NCI-H1105 treated with DMSO at 0.1 percent for 48 hours (cell line): ENCODE measurements around the gene HDAC9.
A peak's percentile ranks its signal among the peaks of the same experiment; 100 is the strongest.

Experiments used
- DNase-seq: peaks from one replicate; lab custom pipeline; 2025; lab: John Stamatoyannopoulos, UW

Gene HDAC9

DNA sequence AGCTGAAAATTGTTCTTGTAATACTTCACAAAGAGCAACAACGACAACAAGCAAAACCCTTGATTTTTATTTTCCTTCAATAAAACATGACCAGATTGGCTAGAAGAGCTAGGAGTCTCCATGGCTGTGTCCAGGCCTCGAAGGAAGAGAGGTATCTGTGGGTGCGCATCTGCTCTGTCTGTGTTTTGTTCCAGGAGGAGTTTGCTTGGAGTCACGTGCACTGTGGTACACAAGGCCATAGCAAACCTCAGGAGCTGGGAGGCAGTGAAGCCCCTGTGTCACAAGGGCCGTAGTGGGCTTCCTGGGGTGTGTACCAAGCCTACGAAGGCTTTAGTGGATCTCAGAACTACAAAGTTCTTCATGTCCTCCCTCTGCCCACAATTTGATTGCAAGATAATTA is 350.2 kb downstream of the HDAC9 start:
- DNase-seq = no peak

GRCh38 chr7:18846765-18847215 is 351.2 kb downstream of the HDAC9 start:
- DNase-seq = no peak

DNA sequence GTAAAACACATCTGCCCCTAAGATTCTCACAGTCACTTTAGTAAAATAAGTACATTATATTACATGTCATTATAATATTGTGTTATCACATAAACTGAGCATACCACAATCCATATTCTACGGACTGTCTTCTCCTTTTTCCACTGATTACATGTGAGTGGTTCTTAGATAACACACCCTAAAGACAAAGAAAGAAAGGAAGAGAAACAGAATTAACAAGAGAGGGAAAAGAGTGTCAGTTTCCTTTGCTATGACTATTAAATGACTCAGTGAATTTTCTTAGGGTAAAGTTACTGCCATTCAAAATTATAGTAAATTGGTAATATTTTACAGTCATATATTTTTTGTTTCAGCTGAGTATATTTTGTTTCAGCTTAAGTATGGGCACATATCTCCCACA is 353.6 kb downstream of the HDAC9 start:
- DNase-seq = no peak

DNA sequence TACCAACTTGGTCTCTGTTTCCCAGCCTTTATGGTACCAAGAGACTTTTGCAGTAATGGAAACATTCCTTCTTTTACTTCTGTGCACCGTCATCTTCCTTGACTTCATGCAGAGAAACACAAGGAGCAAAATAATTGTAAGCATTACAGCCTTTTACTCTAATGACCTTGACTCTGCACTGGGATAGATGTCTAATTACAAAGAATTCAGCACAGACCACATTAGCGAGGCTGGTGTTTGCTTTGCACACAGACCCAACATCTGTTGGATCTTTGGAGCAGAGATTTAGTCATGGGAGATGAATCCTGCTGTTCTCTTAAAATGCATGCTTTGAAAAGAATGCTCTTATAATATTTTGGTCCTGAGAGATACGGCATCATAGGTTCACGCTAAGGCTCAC is 360.2 kb downstream of the HDAC9 start:
- DNase-seq = no peak

DNA sequence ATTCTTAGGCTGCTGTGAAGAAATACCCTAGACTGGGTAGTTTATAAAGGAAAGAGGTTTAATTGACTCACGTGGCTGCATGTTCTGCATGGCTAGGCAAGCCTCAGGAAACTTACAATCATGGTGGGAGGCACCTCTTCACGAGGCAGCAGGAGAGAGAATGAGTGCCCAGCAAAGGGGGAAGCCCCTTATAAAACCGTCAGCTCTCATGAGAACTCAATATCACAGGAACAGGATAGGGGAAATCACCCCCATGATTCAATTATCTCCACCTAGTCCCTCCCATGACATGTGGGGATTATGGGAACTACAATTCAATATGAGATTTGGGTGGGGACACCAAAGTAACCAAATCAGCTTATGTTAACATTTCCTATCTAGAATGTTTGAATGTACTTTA is 362.7 kb downstream of the HDAC9 start:
- DNase-seq = no peak

DNA sequence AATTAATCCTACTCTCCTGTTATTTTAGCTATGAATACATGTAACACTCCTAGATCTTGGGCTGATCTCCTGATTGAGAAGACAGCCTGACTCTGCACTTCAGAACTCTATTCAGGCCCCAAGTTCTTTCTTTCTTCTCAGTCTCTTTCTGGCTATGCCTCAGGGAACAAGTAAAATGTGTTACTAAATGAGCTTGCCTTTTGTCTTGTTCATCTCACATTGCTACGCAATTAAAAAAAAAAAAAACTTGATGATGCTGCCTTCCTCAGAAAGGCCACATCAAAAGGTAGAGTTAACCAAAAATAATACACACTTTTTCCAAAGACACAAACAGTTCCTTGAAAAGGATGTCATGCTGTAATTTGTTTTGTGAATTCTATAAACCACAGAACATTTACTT is 363.8 kb downstream of the HDAC9 start:
- no peak for DNase-seq

DNA sequence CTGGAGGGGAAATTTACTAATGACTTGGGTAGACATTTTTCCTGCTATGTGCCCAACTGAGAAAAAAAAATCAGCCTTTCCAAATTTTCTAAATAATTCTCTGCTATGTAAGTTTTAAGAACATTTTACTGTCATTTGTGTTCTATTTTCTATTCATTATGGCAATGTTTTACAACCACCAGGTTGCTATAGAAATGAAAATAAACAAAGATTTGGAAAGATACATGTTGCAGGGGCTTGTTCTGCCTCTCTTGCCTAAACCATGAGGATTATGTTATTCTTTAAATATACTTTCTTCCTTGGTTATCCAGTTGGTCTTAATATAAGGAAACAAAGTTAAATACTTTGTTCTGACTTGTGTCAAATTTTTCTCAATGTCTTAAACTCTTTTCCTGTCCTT is 364.7 kb downstream of the HDAC9 start:
- DNase-seq = no peak

GRCh38 chr7:18861514-18862118 is 366.1 kb downstream of the HDAC9 start:
- no peak for DNase-seq

- peak; percentile 9 for DNase-seq
Measured at GRCh38 chr7:18864967-18865366, 369.4 kb downstream of the HDAC9 start.

DNA sequence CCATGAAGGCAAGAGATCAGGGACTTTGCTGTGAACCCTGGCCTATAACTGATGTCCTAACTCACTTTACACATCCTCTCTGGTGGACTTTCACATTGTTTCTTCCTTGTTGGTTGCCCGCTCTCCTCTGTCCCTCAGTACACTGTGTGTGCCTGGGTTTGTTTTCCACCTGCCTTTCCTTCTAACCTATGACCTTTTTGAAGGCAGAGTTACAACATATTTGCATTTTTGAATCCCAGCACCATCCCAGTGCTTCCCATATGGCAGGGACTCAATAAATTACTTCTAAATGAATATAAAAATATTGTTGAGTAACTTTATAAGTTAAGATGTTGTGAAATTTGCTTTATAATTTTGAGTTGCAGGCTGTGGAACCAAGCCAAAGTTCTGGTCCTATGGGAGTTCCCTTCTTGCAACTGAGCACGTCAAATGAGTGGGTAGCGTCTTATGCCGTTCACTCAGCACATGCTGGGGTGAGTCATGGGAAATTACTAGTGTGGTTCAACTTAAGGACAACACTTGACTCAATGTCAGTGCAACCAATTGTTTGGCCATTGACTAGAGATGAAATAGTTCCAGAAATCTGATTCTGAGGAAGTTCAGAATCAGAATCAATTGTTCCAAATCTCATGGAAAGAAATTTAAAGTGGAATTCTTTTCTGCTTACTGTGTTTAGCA is 370.9 kb downstream of the HDAC9 start:
- no peak for DNase-seq

DNA sequence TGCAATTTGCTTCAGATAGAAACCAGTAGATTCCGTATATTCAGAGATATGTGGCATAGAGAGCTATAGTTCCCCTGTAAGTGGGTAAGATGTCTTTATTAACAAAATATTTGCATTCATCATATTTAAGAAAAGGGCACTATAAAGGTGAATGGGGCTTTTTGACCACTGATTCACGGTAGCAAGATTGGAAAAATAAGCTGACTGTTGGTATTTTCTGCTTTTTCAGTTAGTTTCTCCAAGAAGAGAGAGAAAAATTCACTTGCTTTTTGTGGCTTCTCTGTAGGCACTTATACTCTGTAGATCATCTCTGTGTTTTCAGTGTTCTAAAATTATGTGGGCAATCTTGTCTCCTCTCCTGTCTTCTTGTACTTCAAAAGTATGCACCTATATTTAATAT is 376.8 kb downstream of the HDAC9 start:
- DNase-seq = no peak

DNA sequence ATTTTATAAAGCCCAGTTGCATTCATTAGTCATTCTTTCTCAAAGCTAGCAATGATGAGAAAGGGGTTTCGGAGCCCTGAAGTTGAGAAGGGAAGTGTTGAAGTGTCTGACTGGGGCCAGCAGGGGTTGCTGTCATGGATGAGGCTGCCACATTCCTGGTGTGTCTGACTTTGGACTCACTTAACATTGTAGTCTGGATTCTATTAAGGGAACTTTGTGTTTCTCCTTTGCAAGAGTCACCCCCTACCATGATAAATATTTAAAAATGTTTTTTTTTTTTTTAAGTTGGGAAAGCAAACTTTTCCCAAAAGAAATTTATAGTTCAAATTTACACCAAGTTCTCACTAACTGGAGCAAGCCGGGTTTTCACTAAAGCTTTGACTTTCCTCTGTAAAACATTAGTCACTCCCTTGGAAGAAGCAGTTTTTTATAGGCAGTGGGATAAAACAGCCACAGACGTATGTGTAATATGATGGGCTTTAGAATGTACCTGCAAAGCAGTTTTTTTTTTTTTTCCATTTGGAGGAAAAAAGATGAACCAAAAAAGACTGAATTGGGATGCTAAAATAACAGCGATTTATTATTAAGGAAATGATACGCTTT is 378.3 kb downstream of the HDAC9 start:
- DNase-seq = no peak

DNA sequence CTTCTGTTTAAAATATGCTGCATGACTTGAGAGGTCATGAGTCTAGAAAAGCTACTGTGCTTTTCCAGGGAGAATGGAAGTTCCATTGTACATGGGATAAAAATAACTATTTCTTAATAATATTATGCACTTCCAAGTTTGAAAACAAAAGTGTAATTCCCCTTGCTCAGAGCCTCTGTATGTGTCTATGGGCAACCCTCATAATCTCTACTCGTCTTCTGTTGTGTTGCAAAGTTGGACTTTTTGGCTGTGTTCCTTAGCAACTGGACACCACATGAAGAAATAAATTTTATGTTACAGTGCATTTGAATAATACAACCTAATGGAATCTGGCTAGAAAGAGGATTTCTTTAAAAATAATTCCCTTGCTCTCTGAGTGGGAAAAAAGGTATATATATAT is 379.3 kb downstream of the HDAC9 start:
- no peak for DNase-seq

GRCh38 chr7:18877874-18878273 is 382.3 kb downstream of the HDAC9 start:
- no peak for DNase-seq

- no peak for DNase-seq
Measured at GRCh38 chr7:18886832-18887231, 391.3 kb downstream of the HDAC9 start.

DNA sequence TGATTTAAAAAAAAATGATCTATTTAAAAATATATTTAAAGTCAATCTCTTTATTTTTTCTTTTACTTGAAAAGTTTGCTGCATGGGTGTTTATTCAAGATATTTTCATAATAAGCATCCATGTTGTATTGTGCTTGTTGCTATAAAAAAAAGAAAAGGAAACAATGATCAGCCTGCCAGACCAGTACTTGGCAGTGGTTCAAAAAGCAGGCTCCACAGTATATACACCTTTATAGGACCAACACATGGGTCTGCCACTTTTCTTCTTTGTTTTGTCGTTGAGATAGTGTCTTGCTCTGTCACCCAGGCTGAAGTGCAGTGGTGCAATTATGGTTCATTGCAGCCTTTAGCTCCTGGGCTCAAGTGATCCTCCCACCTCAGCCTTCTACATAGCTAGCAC is 393.9 kb downstream of the HDAC9 start:
- DNase-seq = peak; percentile 61

- no peak for DNase-seq
Measured at GRCh38 chr7:18890134-18890533, 394.6 kb downstream of the HDAC9 start.

GRCh38 chr7:18890885-18891621 is 395.5 kb downstream of the HDAC9 start:
- DNase-seq = peak; percentile 46

GRCh38 chr7:18893156-18893555 is 397.6 kb downstream of the HDAC9 start:
- no peak for DNase-seq

- DNase-seq = no peak
Measured at GRCh38 chr7:18894155-18894554, 398.6 kb downstream of the HDAC9 start.

DNA sequence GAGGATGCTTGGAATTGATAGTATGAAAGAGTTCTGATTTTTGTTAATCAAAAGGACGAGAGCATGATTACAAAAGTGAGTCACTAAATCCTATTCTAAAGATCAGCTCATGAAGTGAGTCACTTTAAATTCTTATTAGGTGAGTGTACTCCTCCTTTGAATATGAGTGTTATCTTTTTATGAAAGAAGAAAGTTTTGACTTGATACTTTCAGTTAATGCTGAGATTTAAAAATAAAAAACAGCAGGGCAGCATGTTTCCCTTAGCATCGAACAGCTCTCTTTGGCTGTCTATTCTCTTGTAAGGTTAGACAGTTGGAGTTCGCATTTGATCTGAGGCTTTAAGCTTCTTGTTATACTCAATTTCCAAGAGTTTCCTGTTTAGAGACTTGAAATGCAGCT is 399.9 kb downstream of the HDAC9 start:
- no peak for DNase-seq

DNA sequence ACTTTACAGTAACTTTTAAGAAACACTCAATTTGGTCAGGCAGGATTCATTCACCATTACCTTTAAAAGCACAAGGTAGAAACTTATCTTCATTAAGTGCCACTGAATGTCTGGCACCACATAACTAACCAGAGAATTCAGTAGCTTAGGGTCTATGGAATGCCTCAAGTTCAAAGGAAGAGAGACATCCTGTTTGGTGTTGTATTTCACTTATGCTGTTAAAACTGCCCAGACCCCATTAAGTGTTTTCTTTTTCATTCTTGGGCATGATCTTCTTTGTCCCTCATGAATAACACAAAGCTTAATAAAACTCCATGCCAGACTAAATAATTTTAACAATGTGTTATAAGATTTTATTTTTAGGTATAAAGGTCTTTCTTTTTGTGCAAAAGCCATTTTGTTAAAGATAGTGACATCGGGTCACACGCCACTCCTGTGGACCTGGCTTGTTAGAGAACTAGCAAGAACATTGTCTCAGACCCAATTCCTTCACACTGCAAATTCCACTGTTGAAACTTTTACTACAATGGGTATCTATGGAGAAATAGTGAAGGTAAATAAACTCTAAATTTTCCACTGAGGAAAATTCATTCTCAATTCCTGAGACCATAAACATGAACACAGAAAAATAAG is 400.9 kb downstream of the HDAC9 start:
- DNase-seq = no peak
